HG03139 (cell line): ENCODE data around the gene IFT80.
A peak's percentile ranks its signal among the peaks of the same experiment; 100 is the strongest.

ENCODE experiments used
- ATAC-seq: cut with Tn5 transposase; IDR thresholded peaks from one replicate; pipeline ENCODE4 v1.9.1; 2021; ENCODE audit not compliant: unreplicated experiment

The IFT80 gene

DNA sequence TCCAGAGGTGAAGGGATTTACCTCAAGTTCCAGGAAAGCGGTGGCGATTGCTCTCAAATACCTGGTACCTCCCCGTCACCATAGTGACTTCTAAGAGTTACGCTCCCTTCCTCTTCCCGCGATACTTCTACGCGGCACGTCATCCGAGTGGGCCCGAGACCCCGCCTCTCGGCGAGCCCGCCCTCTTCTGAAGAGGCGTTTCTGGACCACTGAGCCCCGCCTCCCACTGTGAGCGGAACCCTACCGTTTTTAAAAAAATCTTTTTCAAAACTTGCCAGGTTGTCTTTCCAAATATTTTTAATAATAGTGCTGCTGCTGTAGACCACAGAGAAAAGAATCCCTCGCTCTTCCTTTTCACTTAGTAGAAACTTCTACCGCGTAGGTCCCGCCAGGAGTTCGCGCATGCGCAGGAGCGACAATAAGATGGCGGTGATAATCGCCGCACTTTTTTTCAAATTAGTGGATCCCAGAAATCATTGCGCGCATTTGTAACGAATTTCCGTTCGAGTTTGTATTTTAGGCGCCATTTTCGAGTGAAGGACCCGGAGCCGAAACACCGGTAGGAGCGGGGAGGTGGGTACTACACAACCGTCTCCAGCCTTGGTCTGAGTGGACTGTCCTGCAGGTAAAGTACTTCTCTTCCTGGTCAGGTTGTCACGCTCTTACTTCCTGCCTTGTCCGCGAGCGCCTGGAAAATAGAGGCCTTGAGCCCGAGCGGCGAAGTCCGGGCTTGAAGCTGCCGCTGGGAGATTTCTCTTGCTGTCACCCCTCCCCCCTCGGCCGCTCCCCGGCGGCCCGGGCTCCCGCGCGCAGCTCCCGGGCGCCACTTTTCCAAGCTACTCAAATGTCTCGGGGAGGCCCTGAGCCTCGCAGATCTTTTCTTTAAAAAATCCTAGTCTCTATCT, at the start of gene IFT80, which contains the start of gene SMC4:
Gene IFT80, minus strand, starts transcription at position 101 of the 905 bp plus-strand sequence. CDS start 14,625 bp downstream, outside the sequence.
Gene SMC4, plus strand, starts transcription at position 526 of the 905 bp plus-strand sequence. CDS start 1,177 bp downstream, outside the sequence.
- peak; percentile 89 for ATAC-seq

DNA sequence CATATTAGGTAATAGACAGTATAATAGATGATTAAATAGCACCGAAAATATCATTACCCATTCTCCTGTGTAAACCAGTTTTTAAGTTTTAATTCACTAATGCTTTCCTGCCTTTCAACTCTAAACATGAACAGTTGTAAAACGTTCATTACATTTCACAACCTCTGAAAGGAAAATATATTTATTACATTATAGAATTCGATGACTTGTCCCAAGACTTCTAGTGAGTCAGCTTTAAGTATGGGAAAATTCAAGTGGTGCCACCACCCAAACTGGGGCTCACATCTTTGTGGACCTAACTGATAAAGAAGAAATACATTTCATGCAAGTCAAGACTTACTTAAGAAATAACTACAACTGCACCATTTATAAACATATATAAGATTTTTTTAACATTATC, 48.5 kb upstream of the IFT80 start:
- ATAC-seq, result no peak

DNA sequence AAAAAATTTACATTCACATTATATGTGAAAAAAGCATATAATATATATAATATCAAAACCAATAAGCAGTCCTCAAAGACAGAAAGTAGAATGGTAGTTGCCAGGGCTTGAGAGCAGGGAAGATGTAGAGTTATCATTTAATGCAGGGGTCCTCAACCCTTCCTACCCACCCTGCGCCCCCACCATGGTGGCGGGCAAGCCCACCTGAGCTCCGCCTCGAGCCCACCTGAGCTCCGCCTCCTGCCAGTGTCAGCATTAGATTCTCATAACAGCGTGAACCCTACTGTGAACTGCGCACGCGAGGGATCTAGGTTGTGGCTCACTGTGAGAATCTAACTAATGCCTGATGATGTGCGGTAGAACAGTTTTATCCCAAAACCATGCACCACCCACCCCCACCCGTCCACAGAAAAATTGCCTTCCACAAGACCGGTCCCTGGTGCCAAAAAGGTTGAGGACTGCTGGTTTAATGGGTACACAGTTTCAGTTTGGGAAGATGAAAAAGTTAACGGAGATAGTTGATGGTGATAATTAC, 47.6 kb upstream of the IFT80 start:
- ATAC-seq, result no peak

DNA sequence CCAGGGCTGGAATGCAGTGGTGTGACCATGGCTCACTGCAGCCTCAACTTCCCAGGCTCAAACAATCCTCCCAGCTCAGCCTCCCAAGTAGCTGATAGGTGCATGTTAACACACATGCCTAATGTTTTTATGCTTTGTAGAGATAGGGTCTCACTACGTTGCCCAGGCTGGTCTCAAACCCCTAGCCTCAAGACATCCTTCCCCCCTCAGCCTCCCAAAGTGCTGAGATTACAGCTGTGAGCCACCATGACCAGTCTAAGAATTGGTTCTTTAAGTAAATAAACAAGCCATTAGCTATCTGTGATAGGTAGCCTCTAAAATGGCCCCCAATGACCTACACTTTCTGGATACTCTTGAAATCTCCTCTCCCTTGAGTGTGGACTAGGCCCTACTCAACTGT, 46.8 kb upstream of the IFT80 start:
- no peak for ATAC-seq

DNA sequence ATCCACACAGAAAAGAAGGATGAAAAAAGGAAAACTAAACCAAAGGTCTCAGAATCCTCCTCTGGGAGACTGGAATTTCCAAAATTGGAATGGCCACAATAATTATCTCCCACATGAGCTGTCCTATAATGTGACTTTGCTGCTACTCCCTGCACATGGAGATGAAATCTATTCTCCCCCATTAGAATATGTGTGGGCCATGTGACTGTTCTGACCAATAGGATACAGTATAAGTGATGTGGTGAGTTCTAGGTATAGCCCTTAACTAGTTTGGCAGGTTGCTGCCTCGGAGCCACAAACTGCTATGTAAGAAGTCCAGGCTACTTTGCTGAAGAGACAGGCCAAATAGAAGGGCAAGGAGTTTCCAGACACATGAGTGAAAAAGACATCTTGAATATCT, 45.4 kb upstream of the IFT80 start:
- ATAC-seq, result no peak

DNA sequence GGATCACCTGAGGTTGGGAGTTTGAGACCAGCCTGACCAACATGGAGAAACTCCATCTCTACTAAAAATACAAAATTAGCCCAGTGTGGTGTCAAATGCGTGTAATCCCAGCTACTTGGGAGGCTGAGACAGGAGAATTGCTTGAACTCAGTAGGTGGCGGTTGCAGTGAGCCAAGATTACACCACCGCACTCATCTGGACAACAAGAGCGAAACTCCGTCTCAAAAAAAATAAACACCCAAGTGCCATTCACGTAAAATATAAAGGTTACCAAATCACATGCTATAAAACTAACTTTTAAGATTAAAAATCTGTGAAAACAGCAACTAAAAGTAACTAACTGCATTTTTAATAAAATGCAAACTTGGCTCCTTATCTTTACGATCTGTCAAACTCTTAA, 41.7 kb upstream of the IFT80 start:
- no peak for ATAC-seq

DNA sequence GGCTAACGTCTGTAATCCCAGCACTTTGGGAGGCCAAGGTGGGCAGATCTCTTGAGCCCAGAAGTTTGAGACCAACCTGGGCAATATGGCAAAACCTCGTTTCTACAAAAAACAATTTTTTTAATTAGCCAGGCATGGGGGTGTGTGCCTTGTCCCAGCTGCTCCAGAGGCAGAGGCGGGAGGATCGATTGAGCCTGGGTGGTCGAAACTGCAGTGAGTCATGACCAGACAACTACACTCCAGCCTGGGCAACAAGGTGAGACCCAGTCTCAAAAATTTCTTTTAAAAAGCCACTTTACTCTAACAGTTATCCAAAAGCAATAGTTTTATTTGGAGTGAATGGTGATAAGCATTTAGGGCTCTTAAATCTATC, 38.0 kb upstream of the IFT80 start:
- ATAC-seq, result no peak

DNA sequence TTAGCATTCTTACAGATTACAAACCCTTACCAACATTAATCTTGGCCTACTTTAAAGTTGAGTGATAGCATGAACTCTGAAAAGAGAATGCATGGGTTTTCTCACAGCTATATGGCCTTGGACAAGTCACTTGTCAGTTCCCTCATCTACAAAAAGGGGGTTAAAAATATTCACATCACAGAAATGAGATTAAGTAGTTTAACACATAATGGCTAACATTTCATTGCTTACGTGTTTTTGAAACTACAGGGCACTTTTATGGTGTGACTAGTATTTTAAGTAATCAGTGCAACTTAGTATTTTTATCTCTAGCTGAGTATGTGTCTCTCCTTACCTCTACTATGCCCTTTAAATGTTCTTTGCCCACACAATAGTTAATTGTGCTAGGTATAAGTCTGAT, 36.7 kb upstream of the IFT80 start:
- no peak for ATAC-seq

DNA sequence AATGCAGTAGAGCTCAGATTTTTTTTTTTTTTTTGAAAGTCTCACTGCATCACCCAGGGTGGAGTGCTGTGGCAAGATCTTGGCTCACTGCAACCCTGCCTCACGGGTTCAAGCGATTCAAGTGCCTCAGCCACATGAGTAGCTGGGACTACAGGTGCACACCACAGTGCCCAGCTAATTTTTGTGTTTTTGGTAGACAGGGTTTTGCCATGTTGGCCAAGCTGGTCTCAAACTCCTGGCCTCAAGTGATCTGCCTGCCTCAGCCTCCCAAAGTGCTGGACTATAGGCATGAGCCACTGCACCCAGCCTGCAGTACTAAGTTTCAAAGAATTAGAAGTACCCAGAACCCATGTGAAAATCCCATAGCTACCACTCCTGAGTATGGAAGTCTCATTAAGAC, 36.1 kb upstream of the IFT80 start:
- ATAC-seq, result no peak

DNA sequence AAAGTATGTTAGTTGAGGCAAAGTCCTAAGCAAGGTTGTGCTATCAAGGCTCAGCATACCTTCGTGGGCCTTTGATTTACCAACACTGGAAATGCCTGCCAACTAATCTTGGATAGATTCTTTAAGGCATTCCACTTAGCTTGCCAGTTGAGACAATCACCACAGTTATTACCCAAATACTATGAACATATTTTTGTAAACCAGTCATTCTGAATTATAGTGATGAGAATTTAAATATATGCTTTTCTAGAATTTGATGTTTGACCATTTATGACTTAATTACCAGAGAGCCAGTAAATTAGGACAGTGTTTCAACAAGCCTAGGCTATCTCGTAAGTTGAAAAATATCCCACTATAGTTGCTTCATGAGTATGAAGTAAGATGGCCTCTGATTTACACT, 35.0 kb upstream of the IFT80 start:
- no peak for ATAC-seq

DNA sequence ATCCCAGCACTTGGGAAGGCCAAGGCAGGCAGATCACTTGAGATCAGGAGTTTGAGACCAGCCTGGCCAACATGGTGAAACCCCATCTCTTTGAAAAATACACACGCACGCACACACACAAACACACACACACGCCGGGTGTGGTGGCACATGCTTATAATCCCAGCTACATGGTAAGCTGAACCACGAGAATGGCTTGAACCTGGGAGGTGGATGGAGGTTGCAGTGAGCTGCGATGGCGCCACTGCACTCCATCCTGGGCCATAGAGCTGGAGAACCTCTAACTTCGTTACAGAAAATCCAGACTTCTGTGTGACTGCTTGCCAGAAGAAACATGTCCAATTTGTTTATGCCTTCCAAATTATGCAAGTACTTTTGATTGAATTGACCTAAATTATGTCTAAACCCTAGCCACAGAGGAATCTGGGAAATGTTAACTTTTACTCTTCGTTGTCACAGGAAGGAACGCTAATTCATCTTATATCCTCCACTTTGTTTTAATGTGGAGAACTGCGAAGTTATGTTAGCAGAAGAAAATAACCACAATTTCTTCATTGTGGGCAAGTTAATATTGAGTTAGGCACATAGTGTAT, 28.9 kb upstream of the IFT80 start:
- ATAC-seq, result no peak

DNA sequence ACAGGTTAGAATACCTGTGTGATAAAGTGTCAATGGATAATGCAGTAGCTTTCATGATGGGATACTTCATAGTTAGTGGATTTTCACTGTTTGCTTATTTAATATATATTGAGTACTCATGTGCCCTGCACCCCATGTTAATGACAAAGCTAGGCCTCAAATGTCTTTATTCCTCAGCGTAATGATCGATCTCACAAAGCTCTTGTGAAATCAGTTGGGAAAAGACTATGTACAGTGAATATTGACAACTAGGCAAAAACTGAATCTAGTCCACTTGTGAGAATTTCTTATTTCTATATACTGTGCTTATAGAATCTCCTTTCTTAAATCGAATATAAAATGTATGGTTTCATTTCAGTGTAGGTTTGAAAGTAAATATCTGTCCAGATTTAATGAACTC, 18.3 kb upstream of the IFT80 start:
- ATAC-seq, result no peak

DNA sequence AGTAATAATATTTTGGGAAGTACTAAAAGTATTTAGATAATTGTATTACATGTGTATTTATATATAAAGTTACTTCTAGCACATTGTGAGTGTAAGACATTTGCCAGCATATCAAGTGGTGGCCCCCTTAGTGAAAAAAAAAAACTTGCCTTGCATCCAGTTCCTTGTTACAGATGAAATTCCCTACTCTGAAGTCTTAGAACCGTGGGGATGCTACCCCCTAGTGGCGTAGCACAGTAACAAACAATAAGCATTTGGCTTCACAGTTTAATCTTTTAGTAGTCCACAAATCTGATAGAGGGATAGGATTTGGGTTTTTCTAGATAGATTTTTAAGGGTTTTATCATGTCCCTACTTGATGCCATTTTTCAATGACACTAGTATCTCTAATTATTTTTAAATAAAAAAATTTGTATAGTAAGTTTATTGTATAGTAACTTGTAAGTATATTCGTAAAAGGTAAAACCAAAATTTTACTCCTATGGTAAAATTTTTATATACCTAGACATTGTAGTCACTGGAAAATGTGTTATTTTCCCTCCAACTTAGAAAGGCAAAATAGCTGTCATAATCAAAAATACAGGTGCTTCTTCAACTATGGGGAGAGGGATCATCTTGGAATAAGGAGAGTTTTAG, 14.7 kb upstream of the IFT80 start:
- peak; percentile 71 for ATAC-seq

DNA sequence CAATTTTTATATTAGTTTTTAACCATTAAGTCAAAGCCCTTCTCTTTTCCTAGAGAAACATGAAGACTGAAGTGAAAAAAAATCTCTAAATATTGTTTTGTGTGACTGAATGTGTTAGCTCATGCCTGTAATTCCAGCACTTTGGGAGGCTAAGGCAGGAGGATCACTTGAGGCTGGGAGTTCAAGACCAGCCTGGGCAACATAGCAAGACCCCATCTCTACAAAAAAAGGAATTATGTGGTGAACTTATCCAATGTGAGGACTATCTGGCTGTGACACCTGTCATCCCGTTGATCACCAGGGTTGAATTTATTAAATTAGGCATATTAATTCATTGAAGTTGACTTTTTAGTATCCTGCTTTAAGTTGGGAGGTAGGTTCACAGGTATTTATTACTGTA, 13.5 kb upstream of the IFT80 start:
- no peak for ATAC-seq

DNA sequence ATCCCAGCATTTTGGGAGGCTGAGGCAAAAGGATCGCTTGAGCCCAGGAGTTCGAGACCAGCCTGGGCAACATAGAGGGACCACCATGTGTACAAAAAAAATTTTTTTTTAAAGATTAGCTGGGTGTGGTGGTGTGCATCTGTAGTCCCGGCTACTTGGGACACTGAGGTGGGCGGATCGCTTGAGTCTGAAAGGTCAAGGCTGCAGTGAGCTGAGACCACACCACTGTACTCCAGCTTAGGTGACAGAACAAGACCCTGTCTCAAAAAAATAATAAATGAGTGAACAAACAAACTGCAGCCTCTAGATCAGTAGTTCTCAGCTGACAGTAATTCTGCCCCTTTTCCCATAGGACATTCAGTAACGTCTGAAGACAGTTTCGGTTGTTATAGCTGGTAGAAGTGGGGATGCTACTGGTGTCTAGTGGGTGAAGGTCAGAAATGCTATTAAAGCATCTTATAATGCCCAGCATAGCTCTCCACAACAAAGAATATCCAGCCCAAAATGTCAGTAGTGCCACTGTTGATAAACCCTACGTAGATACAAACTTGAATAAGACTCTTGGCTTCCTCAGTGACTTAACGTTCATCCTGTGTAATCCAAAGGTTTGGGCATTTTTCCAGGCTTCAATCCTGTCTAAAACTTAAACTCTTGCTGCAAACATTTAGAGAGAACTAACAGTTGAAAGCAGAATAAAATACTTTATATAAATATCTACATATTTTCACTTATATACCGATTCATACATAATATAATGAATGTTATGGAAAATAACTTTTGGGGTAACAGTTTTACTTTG, 11.0 kb upstream of the IFT80 start:
- no peak for ATAC-seq

DNA sequence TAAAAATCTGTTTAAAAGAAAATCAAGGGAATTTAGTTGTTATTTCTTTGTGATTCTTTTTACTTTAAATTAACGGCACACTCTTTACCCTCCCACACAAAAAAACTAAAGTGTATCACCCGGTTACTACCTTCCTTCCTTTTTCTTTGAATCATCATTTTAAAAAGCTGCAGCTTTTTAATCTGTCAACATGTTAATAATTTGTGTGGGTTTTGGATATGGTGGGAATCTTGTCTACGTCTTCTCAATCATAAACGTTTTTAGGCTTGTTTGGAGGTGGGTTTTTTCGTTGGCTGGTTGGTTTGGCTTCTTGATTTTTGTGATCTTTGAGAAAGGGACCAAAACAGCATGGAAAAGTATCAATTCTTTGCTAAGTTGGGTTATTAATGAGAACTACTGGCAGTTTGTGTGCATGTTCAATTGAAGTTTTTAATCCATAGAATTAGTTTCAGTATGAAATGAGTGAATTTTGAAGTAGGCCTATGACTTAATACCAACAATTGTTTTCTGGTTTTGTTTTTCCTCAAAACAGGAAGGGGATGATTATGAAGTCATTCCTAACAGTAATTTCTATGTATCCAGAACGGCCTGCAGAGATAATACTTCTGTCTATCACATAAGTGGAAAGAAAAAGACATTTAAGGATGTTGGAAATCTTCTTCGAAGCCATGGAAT, 4.9 kb upstream of the IFT80 start:
- ATAC-seq, result no peak

DNA sequence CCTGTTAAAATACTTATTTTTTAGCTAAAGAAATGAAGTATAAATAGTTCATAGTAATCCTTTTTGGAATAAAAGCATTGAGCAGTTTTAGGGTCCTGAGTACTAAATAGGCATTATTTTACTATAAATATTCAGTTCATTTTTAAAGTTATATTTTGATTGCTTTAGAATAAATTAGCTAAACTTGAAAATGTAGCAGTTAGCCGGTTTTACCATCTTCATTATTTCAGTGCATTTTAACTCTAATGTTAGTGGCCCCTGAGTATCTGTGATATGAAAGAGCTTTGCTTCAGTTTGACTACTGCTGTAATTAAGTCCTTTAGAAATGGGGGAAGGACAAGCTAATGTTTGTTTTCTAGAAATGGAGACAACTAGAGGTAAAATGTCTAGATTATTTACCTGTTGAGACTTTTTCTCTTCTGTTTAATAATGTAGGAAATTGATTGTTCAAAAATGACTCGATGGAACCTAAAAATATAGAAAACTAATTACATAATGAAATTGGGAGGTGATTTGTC, 4.1 kb upstream of the IFT80 start:
- no peak for ATAC-seq

DNA sequence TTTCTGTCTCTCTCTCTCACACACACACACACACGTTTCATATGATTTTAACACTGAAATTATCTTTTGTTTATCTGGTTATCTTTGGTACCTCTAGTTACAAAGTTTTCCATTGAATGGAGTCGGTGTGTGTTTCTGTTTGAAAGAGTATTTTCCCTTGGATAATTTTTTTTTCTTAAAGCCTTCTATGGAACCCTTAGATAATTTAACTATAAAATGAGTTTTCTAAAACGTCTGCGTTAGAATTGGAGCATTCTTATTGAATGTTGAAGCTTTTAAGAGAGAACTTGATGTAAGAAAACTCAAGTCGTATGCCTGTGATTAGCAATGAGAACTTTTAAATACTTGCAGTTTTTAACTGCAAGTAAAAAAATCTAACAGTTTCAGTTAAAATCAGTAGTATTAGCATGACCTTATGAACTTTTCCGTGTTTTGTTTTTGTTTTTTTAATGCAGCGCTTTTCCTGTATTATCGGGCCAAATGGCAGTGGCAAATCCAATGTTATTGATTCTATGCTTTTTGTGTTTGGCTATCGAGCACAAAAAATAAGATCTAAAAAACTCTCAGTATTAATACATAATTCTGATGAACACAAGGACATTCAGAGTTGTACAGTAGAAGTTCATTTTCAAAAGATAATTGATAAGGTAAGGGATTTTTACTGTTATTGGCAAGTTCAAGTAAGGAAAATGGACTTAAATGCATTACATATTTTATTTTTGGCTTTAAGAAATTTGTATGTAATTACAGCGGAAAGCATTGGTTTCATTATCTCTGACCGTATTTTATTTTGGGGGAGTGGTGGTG, 3.4 kb upstream of the IFT80 start:
- ATAC-seq, result no peak
